ENCODE measurements around the gene GSTO2.

Gene GSTO2

GRCh38 chr10:104340641-104341040 is 71.7 kb downstream of the GSTO2 start:
- no peak for DNase-seq (ENCODE audit: low spot score)

DNA sequence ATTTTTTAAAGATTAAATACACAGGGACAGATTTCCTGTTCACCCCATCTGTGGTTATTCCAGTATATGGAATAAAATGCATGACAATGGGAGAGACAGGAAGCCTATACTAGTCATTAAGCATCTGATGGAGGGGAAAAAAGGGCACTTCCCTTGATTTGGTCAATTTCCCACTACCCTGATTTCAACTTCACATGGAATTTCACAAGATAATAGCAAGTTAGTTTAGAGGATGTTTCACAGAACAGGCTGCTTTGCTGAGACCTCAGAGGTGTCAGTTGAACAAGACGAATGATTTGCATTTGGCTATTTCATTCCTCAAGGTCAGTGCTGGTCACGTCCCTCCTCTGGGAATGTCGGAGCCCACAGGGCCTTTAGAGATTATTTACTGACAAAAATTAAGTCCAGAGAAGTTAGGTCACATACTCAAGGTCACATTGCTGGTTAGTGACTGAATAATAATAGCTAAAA is 74.0 kb downstream of the GSTO2 start:
- DNase-seq (ENCODE audit: low spot score), result no peak

DNA sequence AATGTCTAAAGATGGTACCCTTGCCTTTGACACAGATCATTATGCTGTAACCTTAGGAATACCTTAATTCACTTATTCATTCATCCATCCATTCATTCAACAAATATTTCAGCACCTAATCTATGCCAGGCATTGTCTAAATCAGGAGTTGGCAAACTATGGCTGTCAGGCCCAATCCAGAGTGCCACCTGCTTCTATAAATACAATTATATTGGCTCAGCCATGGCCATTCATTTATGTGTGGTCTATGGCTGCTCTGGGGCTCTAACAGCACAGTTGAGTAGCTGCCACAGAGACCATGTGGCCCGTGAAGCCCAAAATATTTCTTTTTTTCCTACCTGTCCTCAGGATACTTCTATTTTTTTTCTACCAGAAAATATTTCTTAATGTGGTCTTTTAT is 75.2 kb downstream of the GSTO2 start:
- no peak for DNase-seq (ENCODE audit: low spot score)

GRCh38 chr10:104345515-104345914 is 76.5 kb downstream of the GSTO2 start:
- no peak for DNase-seq (ENCODE audit: low spot score)

GRCh38 chr10:104345941-104346340 is 77.0 kb downstream of the GSTO2 start:
- peak; percentile 16 for DNase-seq (ENCODE audit: low spot score)

DNA sequence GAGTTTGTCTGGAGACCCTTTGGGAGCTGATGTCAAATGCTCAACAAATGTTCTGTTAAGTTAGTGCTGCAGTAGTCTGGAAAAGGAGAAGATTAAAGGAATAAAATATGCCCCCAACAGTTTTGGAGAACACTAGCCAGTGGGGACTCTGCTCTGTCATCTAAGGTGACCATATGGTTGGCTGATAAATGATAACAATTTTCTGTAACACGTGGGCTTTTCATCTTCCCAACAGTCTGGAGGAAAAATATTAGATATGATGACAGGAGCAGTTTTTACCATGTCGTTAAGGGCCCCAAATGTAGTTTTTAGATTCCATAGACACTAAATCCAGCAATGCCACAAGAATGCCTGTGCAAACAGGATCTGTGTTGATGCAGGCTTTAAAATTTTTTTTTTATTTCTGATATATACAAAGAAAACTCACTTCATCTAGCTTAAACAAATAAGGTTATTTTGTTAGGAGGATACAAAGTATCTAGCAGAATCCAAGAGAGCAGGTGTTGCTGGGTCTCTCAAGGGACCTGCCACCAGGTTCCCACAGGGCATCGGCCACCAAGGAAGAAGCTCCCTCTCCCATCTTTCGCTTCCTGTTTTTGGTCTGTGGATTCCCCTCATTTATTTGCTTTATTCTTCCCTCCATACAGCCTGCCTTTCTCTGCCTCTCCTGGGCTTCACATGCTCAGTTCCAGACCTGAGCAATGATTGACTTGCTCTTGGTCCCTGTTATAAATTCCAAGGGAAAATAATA is 78.5 kb downstream of the GSTO2 start:
- DNase-seq (ENCODE audit: low spot score), result no peak

DNA sequence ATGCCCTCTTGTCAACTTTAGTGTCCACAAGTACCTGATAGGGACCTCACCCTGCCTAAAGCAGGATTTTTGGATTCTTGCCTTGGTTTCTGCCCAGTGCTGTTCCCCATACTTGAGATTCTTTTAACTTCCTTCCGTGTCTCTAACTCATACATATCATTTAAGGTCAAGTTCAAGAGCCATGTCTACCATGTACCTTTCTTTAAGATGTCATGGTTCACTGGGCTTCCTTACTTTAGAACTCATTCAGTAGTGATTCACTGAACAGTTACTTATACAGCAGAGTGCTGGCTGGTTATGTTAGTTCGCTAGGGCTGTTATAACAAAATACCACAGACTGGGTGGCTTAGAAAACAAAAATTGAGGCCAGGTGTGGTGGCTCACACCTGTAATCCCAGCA is 79.6 kb downstream of the GSTO2 start:
- DNase-seq (ENCODE audit: low spot score), result no peak

DNA sequence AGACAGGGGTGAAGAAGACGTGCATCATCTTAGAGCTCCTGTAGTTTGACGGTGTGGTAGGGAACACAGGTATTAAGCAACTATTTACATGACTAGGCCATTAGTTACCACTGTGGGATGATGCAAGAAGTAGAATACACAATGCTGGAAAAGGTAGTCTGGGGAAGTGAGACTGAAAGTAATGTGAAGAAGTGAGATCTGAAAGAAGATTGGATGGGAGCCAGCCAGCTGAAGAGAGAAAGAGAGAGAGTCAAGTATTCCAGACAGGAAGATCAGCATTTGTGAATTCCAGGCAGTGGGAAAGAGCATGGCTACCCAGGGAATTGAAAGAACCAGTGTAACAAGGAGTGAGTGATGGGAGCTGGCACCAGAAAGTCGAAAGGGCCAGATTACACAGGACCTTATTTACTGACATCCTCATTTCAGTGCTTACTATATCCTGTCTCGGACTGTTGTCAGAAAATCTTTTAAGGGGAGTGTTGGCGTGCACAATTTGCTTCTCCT is 80.7 kb downstream of the GSTO2 start:
- DNase-seq (ENCODE audit: low spot score), result peak; percentile 72

- peak; percentile 80 for DNase-seq (ENCODE audit: low spot score)
Observed at GRCh38 chr10:104350127-104350635, 81.2 kb downstream of the GSTO2 start.

DNA sequence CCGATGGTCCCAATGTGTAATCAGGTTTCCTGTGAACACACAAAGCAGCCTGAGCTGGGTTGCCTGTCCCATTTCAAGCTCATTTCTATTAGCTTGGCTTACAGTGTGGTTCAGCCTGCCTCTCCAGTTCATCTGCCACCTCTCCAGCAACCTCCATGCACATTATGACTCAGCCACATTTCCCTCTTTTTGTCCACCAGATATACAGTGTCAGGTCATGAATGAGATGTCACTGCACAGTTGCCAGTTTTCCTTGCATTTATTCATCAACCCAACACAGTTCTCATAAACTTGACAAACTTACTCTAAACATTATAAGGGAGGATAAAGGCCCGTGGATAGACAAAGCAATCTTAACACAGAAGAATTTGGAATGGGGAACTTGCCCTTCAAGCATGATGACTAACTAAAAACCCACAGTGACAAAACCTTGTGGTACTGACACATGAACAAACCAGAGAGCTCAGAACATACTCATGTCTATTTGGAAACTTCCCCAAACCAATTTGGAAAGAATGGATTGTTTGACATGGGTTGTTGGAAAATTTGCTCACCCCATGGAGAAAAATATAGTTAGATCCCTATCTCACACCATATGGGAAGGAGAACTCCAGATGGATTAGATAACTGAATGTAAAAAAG is 82.2 kb downstream of the GSTO2 start:
- DNase-seq (ENCODE audit: low spot score), result peak; percentile 9

DNA sequence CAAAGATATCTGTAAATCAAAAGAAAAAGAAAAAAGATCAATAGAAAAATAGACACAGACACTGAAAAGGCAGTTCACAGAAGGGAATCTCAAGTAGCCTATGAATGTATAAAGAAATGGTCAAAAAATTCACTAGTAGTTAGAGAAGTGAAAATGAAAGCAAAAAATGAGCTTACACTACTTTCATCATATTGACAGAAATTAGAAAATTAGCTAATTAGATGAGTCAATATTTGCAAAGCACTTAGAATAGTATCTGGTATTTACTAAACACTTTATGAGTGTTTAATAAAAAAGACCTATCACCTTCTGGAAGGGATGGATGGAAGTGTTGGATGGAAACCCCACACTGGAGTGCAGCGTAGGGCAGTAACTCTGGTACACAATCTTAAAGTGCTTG is 82.9 kb downstream of the GSTO2 start:
- DNase-seq (ENCODE audit: low spot score), result no peak

GRCh38 chr10:104353325-104354048 is 84.5 kb downstream of the GSTO2 start, which contains the start of gene CFAP58:
Gene CFAP58 (plus strand): TSS chr10:104353833. CDS start chr10:104353898, 65 bp downstream.
- DNase-seq (ENCODE audit: low spot score), result peak; percentile 86

All from Ammon's horn (tissue), 1 donor.